Measurements from ENCODE around the gene GABRD. TPM values are rescaled to one million over a fixed set of nuclear protein-coding genes. Genes with fewer than 3 reads are reported as not detected.

The GABRD gene
- total and polyA plus RNA-seq, 10 of the 15 experiments (the other 5 are each of a cell fraction or from before 2014, with no cell fraction given): not detected

- H3K36me3 ChIP-seq (ENCODE audit: control insufficient read depth in 2 of 2, insufficient read depth in 2 of 2, low read length in 1 of 2): no peaks in the 10 kb centered on the region
- ChIA-PET POLR2A (no interaction called here), SMC1A (ENCODE audit: uncharacterized antibody, unreplicated experiment) (no interaction called here), CTCF (interaction anchor here (0.7 to 1.0 kb wide), 2 partner anchors 11 to 34 kb away, joined by 3 read pairs; no protein-coding TSS in a partner anchor), RAD21 (ENCODE audit: unreplicated experiment) (no interaction called here)
- no peaks in the 10 kb centered on the region for H3K9me3 ChIP-seq (replicated peaks; ENCODE audit: control insufficient read depth, insufficient read depth, low read length)
- no peak for FAIRE-seq
- no peaks in the 10 kb centered on the region for H3K4me1 ChIP-seq (ENCODE audit: control insufficient read depth, insufficient read depth, low read length)
- no peak for DNase-seq (ENCODE audit: low read depth, low spot score)
- no peak overlapping the region for H3K27ac ChIP-seq (ENCODE audit: control insufficient read depth, insufficient read depth)
- TF ChIP-seq FOXM1 (IDR thresholded peaks at IDR 0.05; ENCODE audit: low read depth, low read length) (no peak), POLR2AphosphoS5 (IDR thresholded peaks at IDR 0.05; ENCODE audit: low read length) (no peak), E2F4 (IDR thresholded peaks at IDR 0.05; ENCODE audit: low read depth, low read length) (no peak), NBN (IDR thresholded peaks at IDR 0.05) (no peak), ZBTB40 (IDR thresholded peaks at IDR 0.05; ENCODE audit: borderline replicate concordance) (no peak), POLR2AphosphoS2 (IDR thresholded peaks at IDR 0.05; ENCODE audit: low read depth, low read length) (no peak), RUNX3 (IDR thresholded peaks at IDR 0.05; ENCODE audit: low read length) (no peak), ZSCAN29 (IDR thresholded peaks at IDR 0.05) (no peak), NR2F1 (conservative IDR thresholded peaks at IDR 0.05) (no peak), RB1 (IDR thresholded peaks at IDR 0.05; ENCODE audit: borderline replicate concordance) (no peak), CBFB (IDR thresholded peaks at IDR 0.05; ENCODE audit: low read depth) (no peak), NR2C1 (IDR thresholded peaks at IDR 0.05) (no peak)
- in situ Hi-C loops (cut with MboI) (no loop called here), intact Hi-C loops (cut with micrococcal nuclease; ENCODE audit: unreplicated experiment) (no loop called here)
- H4K20me1 ChIP-seq (ENCODE audit: control insufficient read depth, insufficient read depth): no peaks in the 10 kb centered on the region
- no peak for ATAC-seq
- H3K9ac ChIP-seq (ENCODE audit: control insufficient read depth, insufficient read depth, low read length): no peak overlapping the region
- H3K27me3 ChIP-seq (replicated peaks in 1 of 2; ENCODE audit: control insufficient read depth in 2 of 2, insufficient read depth in 2 of 2, low read length in 1 of 2): no peaks in the 10 kb centered on the region
- BruUV-seq (replicated peaks): no TSS peak
- H3K4me3 ChIP-seq: no peak overlapping the region
- 70% methylated on average over 8 of the region's 8 CpGs for WGBS (ENCODE audit: insufficient coverage, insufficient replicate concordance, low lambda C conversion rate, missing lambda C conversion rate)
- H3K4me2 ChIP-seq (ENCODE audit: control insufficient read depth, insufficient read depth): no peak overlapping the region
- no peak overlapping the region for H2AFZ ChIP-seq (ENCODE audit: control insufficient read depth, low read depth, low read length)
- no peaks in the 10 kb centered on the region for H3K79me2 ChIP-seq (ENCODE audit: control insufficient read depth, insufficient read depth, low read length)
Observed at GRCh38 chr1:1994536-1994935, 24.6 kb upstream of the GABRD start.

Measured in GM12878 (cell line).